CD4-positive, alpha-beta T cell treated with Interleukin-17A for 1 hour (primary cell): Measurements from ENCODE around the gene CDH12.
"Not testable (repeated sequence)": the region's sequence is repeated elsewhere in the genome, so short reads cannot be mapped to it uniquely, and the experiment has no call there.

Experiments
- DNase-seq: peaks from one replicate; pipeline ENCODE4 v3.0.0-alpha.2; 2020

CDH12 gene

GRCh38 chr5:22250528-22250927 is 602.6 kb downstream of the CDH12 start:
- no peak for DNase-seq

- DNase-seq: no peak
These were observed 603.9 kb downstream of the CDH12 start for GRCh38 chr5:22249209-22249729.

- no peak for DNase-seq
These were observed 607.4 kb downstream of the CDH12 start for GRCh38 chr5:22245770-22246169.

GRCh38 chr5:22242532-22242931 is 610.6 kb downstream of the CDH12 start:
- no peak for DNase-seq

GRCh38 chr5:22238047-22238446 is 615.1 kb downstream of the CDH12 start:
- no peak for DNase-seq

- DNase-seq: no peak
These were observed 626.7 kb downstream of the CDH12 start for GRCh38 chr5:22226423-22226822.

GRCh38 chr5:22223079-22223478 is 630.1 kb downstream of the CDH12 start:
- no peak for DNase-seq

- DNase-seq: not testable (repeated sequence)
These were observed 639.2 kb downstream of the CDH12 start for GRCh38 chr5:22213703-22214495.

- not testable (repeated sequence) for DNase-seq
These were observed 640.7 kb downstream of the CDH12 start for GRCh38 chr5:22212254-22212991.

GRCh38 chr5:22208463-22208862 is 644.7 kb downstream of the CDH12 start:
- not testable (repeated sequence) for DNase-seq

GRCh38 chr5:22188651-22189050 is 664.5 kb downstream of the CDH12 start:
- not testable (repeated sequence) for DNase-seq

GRCh38 chr5:22187632-22188228 is 665.4 kb downstream of the CDH12 start:
- not testable (repeated sequence) for DNase-seq

GRCh38 chr5:22169226-22169625 is 683.9 kb downstream of the CDH12 start:
- DNase-seq: not testable (repeated sequence)

- not testable (repeated sequence) for DNase-seq
These were observed 684.4 kb downstream of the CDH12 start for GRCh38 chr5:22168704-22169103.

GRCh38 chr5:22165931-22166330 is 687.2 kb downstream of the CDH12 start:
- not testable (repeated sequence) for DNase-seq

GRCh38 chr5:22164910-22165748 is 688.0 kb downstream of the CDH12 start:
- not testable (repeated sequence) for DNase-seq

- DNase-seq: not testable (repeated sequence)
These were observed 696.2 kb downstream of the CDH12 start for GRCh38 chr5:22156953-22157352.

GRCh38 chr5:22154779-22155178 is 698.4 kb downstream of the CDH12 start:
- not testable (repeated sequence) for DNase-seq

GRCh38 chr5:22151801-22152200 is 701.3 kb downstream of the CDH12 start:
- DNase-seq: not testable (repeated sequence)

GRCh38 chr5:22140418-22140817 is 712.7 kb downstream of the CDH12 start:
- DNase-seq: not testable (repeated sequence)

- DNase-seq: not testable (repeated sequence)
These were observed 713.4 kb downstream of the CDH12 start for GRCh38 chr5:22139662-22140300.

GRCh38 chr5:22111320-22111719 is 741.8 kb downstream of the CDH12 start:
- DNase-seq: no peak
